H1 (cell line): ENCODE results near the gene IRF8. TPM values are rescaled to one million over a fixed set of nuclear protein-coding genes. Genes with fewer than 3 reads are reported as not detected.
A peak's percentile ranks its signal among the peaks of the same experiment; 100 is the strongest.

ENCODE experiments used
- CTCF ChIA-PET: fragments of 300-600 bp; sonication (Branson Sonifier 250); formaldehyde crosslinking; loops from one replicate; lab custom pipeline; 2021; ENCODE audit not compliant: partially characterized antibody; lab: Charles Lee
- POLR2A ChIA-PET: fragments of 300-600 bp; sonication (Branson Sonifier 250); formaldehyde crosslinking; loops from one replicate; lab custom pipeline; 2021; ENCODE audit warnings: inconsistent platforms; ENCODE audit not compliant: partially characterized antibody; lab: Charles Lee
- DNase-seq, 2 experiments: peaks; one replicate each; pipeline versions ENCODE4 v3.0.0 to v3.0.0-alpha.2; 2010 to 2022; ENCODE audit warnings: low spot score in 2 of 2, low read depth in 1 of 2, mixed read lengths in 1 of 2
- FAIRE-seq: peaks from 2 replicates; lab custom pipeline; 2011; peaks lifted over from hg19 to GRCh38; lab: Jason Lieb, UNC
- H2AFZ ChIP-seq: 2 replicates; pipeline ENCODE4 v1.8.1; 2012; ENCODE audit warnings: low read length, inconsistent platforms
- H2AK5ac ChIP-seq: 2 replicates; pipeline ENCODE4 v1.6.1; 2013; ENCODE audit warnings: low read depth, low read length
- H2BK120ac ChIP-seq: replicated peaks from 2 replicates; pipeline ENCODE3; 2013; ENCODE audit warnings: low read depth, low read length, inconsistent platforms
- H2BK12ac ChIP-seq: 2 replicates; pipeline ENCODE4 v1.6.1; 2013; ENCODE audit warnings: low read depth, low read length
- H2BK15ac ChIP-seq: 2 replicates; pipeline ENCODE4 v1.6.1; 2013; ENCODE audit warnings: low read length
- H2BK20ac ChIP-seq: 2 replicates; pipeline ENCODE4 v1.6.1; 2013; ENCODE audit warnings: low read length
- H2BK5ac ChIP-seq: 2 replicates; pipeline ENCODE4 v1.6.1; 2013; ENCODE audit warnings: low read depth, low read length
- H3K14ac ChIP-seq: 2 replicates; pipeline ENCODE4 v1.6.1; 2013; ENCODE audit warnings: inconsistent platforms; ENCODE audit not compliant: insufficient read length
- H3K18ac ChIP-seq: 2 replicates; pipeline ENCODE4 v1.6.1; 2013; ENCODE audit warnings: low read length; ENCODE audit errors: extremely low read depth
- H3K23ac ChIP-seq: 2 replicates; pipeline ENCODE4 v1.6.1; 2013; ENCODE audit warnings: inconsistent platforms; ENCODE audit not compliant: insufficient read length
- H3K23me2 ChIP-seq: 2 replicates; pipeline ENCODE4 v1.6.1; 2013; ENCODE audit warnings: low read depth, low read length
- H3K27ac ChIP-seq: 2 replicates; pipeline ENCODE4 v1.6.1; 2011; ENCODE audit warnings: low read depth, low read length, inconsistent platforms
- H3K27me3 ChIP-seq, 4 experiments: replicated peaks in 1 of 4; 1 replicate in 1 of 4; 2 replicates in 3 of 4; pipeline versions ENCODE4 v1.6.1 to v1.8.1; 2011 to 2013; ENCODE audit warnings: low read length in 3 of 4, mild to moderate bottlenecking in 3 of 4, inconsistent platforms in 2 of 4, mixed read lengths in 2 of 4, moderate library complexity in 1 of 4; ENCODE audit not compliant: control insufficient read depth in 3 of 4, insufficient read depth in 3 of 4; ENCODE audit errors: extremely low read depth in 1 of 4
- H3K36me3 ChIP-seq, 4 experiments: 2 replicates each; pipeline versions ENCODE4 v1.6.1 to v1.8.1; 2011 to 2013; ENCODE audit warnings: mild to moderate bottlenecking in 4 of 4, low read length in 3 of 4, moderate library complexity in 2 of 4, control low read depth in 1 of 4, inconsistent platforms in 1 of 4; ENCODE audit not compliant: insufficient read depth in 4 of 4, control insufficient read depth in 2 of 4
- H3K4ac ChIP-seq: replicated peaks from 2 replicates; pipeline ENCODE3; 2013; ENCODE audit warnings: low read length, low read depth, mixed read lengths, inconsistent platforms; ENCODE audit not compliant: insufficient read length
- H3K4me1 ChIP-seq, 4 experiments: replicated peaks in 1 of 4; 1 replicate in 1 of 4; 2 replicates in 3 of 4; pipeline versions ENCODE4 v1.6.1 to v1.8.1; 2011 to 2013; ENCODE audit warnings: low read length in 3 of 4, inconsistent platforms in 2 of 4, mixed read lengths in 1 of 4; ENCODE audit not compliant: insufficient read depth in 4 of 4, control insufficient read depth in 3 of 4
- H3K4me2 ChIP-seq, 2 experiments: 2 replicates each; pipeline versions ENCODE4 v1.6.1 to v1.8.1; 2011 to 2013; ENCODE audit warnings: low read depth in 2 of 2, low read length in 2 of 2, control low read depth in 1 of 2, inconsistent platforms in 1 of 2, mild to moderate bottlenecking in 1 of 2; ENCODE audit not compliant: insufficient read depth in 1 of 2
- H3K4me3 ChIP-seq, 4 experiments: fragments of 200-600, 300-600 bp in 1 of 4; sonication (generic), shearing (Covaris generic), sonication (Bioruptor Twin) in 1 of 4; 2 replicates each; pipeline versions ENCODE4 v1.5.1 to v1.8.1; 2011 to 2016; ENCODE audit warnings: low read length in 4 of 4, low read depth in 3 of 4, control low read depth in 2 of 4, inconsistent platforms in 2 of 4, mild to moderate bottlenecking in 2 of 4, mixed read lengths in 1 of 4, moderate library complexity in 1 of 4; ENCODE audit not compliant: insufficient read depth in 2 of 4; ENCODE audit errors: extremely low read depth in 1 of 4
- H3K56ac ChIP-seq: replicated peaks from 2 replicates; pipeline ENCODE3; 2013; ENCODE audit warnings: low read depth, mild to moderate bottlenecking, mixed read lengths, low read length, inconsistent platforms; ENCODE audit not compliant: insufficient read length
- H3K79me1 ChIP-seq: 2 replicates; pipeline ENCODE4 v1.6.1; 2013; ENCODE audit warnings: low read depth, low read length, control low read depth
- H3K79me2 ChIP-seq, 2 experiments: 2 replicates each; pipeline versions ENCODE4 v1.6.1 to v1.8.1; 2012 to 2013; ENCODE audit warnings: low read length in 2 of 2, mild to moderate bottlenecking in 2 of 2, inconsistent platforms in 1 of 2; ENCODE audit not compliant: insufficient read depth in 2 of 2, control insufficient read depth in 1 of 2
- H3K9ac ChIP-seq, 4 experiments: replicated peaks in 1 of 4; 1 replicate in 1 of 4; 2 replicates in 3 of 4; pipeline versions ENCODE4 v1.6.1 to v1.8.1; 2011 to 2013; ENCODE audit warnings: low read depth in 3 of 4, low read length in 3 of 4, control low read depth in 2 of 4, mild to moderate bottlenecking in 2 of 4, moderate library complexity in 2 of 4, inconsistent platforms in 1 of 4; ENCODE audit errors: extremely low read depth in 1 of 4
- H3K9me3 ChIP-seq, 2 experiments: 2 replicates each; pipeline versions ENCODE4 v1.6.1 to v1.8.1; 2012 to 2013; ENCODE audit warnings: mild to moderate bottlenecking in 2 of 2, moderate library complexity in 2 of 2, control low read depth in 1 of 2, inconsistent platforms in 1 of 2, low read depth in 1 of 2, low read length in 1 of 2, mixed read lengths in 1 of 2; ENCODE audit not compliant: insufficient read depth in 2 of 2
- H4K20me1 ChIP-seq, 2 experiments: replicated peaks in 1 of 2; 2 replicates each; pipeline versions ENCODE3 to v1.8.1; 2011 to 2013; ENCODE audit warnings: inconsistent platforms in 2 of 2, low read length in 2 of 2, mild to moderate bottlenecking in 1 of 2; ENCODE audit not compliant: insufficient read depth in 2 of 2, control insufficient read depth in 1 of 2
- H4K5ac ChIP-seq: 2 replicates; pipeline ENCODE4 v1.6.1; 2013; ENCODE audit warnings: low read length, low read depth, mixed read lengths, inconsistent platforms; ENCODE audit not compliant: insufficient read length
- H4K8ac ChIP-seq: 2 replicates; pipeline ENCODE4 v1.8.0; 2013; ENCODE audit warnings: mild to moderate bottlenecking, moderate library complexity, low read length, inconsistent platforms; ENCODE audit not compliant: insufficient read depth; ENCODE audit errors: extremely low read depth
- H4K91ac ChIP-seq: replicated peaks from 2 replicates; pipeline ENCODE3; 2013; ENCODE audit warnings: low read length, mixed read lengths, inconsistent platforms; ENCODE audit not compliant: insufficient read length
- EGR1 ChIP-seq: IDR thresholded peaks from 2 replicates; pipeline ENCODE4 v1.6.1; 2011; ENCODE audit warnings: low read depth, low read length, borderline replicate concordance
- MAFK ChIP-seq: IDR thresholded peaks from 2 replicates; pipeline ENCODE4 v1.6.1; 2012; ENCODE audit warnings: low read depth, mild to moderate bottlenecking, improper control_type of control experiment, low read length
- NANOG ChIP-seq: IDR thresholded peaks from 2 replicates; pipeline ENCODE4 v1.6.1; 2011; ENCODE audit warnings: low read length, low read depth, mild to moderate bottlenecking, inconsistent platforms; ENCODE audit not compliant: insufficient read depth, poor library complexity, severe bottlenecking
- NRF1 ChIP-seq: IDR thresholded peaks from 2 replicates; pipeline ENCODE4 v1.6.1; 2011; ENCODE audit warnings: mild to moderate bottlenecking, low read depth, low read length, improper control_type of control experiment
- SIN3A ChIP-seq, 2 experiments: IDR thresholded peaks in 1 of 2; conservative IDR thresholded peaks in 1 of 2; 2 replicates each; pipeline ENCODE4 v1.6.1; 2011 to 2012; ENCODE audit warnings: low read length in 2 of 2, improper control_type of control experiment in 1 of 2, low read depth in 1 of 2, mild to moderate bottlenecking in 1 of 2
- WGBS, 2 experiments: shearing (Covaris generic) in 1 of 2; methylation state at CpG; one replicate each; pipeline versions ENCODE4 v1.1.6 to v1.1.7; 2013 to 2015; ENCODE audit warnings: low lambda C conversion rate in 2 of 2, mixed read lengths in 2 of 2, inconsistent platforms in 1 of 2, low coverage in 1 of 2, missing lambda C conversion rate in 1 of 2; ENCODE audit not compliant: insufficient replicate concordance in 2 of 2, insufficient coverage in 1 of 2, insufficient read length in 1 of 2; ENCODE audit errors: extremely low coverage in 1 of 2, missing lambda C conversion rate in 1 of 2; 5-methylcytosine and 5-hydroxymethylcytosine counted together
- polyA plus RNA-seq, 7 experiments: library from polyadenylated mRNA; depleted of rRNA in 3 of 7; stranded (reverse) in 5 of 7; unstranded in 2 of 7; fragments of >200 nt in 5 of 7; fragments of 200-250 nt in 2 of 7; gene quantifications; 1 replicate in 5 of 7; 2 replicates in 1 of 7; 4 replicates in 1 of 7; pipeline versions ENCODE4 v1.2.1 to v1.2.3, GENCODE V29; 2011 to 2013; ENCODE audit warnings: missing spikeins in 2 of 7, mixed read lengths in 2 of 7
- total RNA-seq: library from RNA; stranded (reverse); fragmentation: NEBNext Ultra II Directional; extraction: Animal tissue kit (Norgen Biotek cat#: 25700); gene quantifications from 2 replicates; pipeline ENCODE4 v1.2.1, GENCODE V29; 2021
- TF ChIP-seq, protein P1 (sequence below): IDR thresholded peaks from 2 replicates; pipeline ENCODE4 v1.6.1; 2011; ENCODE audit warnings: low read depth, mild to moderate bottlenecking, low read length; ENCODE audit not compliant: insufficient read depth
- TF ChIP-seq, protein P2 (sequence below): IDR thresholded peaks from 2 replicates; pipeline ENCODE4 v1.6.1; 2012; ENCODE audit warnings: inconsistent platforms

IRF8 gene
- total and polyA plus RNA-seq, 2 of the 8 experiments (the other 6 are each of a cell fraction or from before 2014, with no cell fraction given) = 0.35 to 2.0 TPM

DNA sequence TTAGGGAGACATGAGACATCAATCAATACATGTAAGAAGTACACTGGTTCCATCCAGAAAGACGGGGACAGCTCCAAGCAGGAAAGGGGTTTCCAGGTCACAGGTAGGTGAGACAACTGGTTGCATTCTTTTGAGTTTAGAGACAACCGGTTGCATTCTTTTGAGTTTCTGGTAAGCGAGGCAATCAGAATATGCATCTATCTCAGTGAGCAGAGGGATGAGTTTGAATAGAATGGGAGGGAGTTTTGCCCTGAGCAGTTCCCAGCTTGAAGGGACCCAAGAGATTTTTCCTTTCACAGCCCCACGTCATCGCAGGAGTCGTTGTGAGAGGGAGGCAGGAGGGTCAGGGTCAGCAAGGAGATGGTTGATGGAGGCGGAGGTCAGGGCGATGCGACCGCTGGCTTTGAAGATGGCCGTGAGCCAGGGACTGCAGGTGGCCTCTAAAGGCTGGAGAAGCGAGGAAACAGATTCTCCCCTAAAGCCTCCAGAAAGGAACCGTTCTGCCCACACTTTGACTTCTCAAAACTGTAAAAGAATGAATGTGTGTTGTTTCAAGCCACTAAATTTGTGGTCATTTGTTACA lies 36.5 kb downstream of the IRF8 start:
- Histone ChIP-seq H4K8ac (no peak overlapping the region), H2AK5ac (no peak overlapping the region), H2BK15ac (0 out of 2 replicates have a peak overlapping the region, but pooled peaks have one; percentile 18), H3K27ac (no peak overlapping the region), H3K4me2 (no peak overlapping the region), H3K23me2 (no peaks in the 10 kb centered on the region), H3K23ac (no peak overlapping the region), H3K18ac (no peak overlapping the region), H3K14ac (no peak overlapping the region), H2BK120ac (no peak overlapping the region), H3K27me3 (no peaks in the 10 kb centered on the region; a peak in 1 of 7 replicates), H3K56ac (no peak overlapping the region), H3K79me1 (no peaks in the 10 kb centered on the region), H3K4me3 (no peak overlapping the region), H4K20me1 (no peaks in the 10 kb centered on the region), H3K9me3 (no peaks in the 10 kb centered on the region), H2BK5ac (no peak overlapping the region), H3K4me1 (no peaks in the 10 kb centered on the region), H3K9ac (no peak overlapping the region), H3K36me3 (no peaks in the 10 kb centered on the region), H4K91ac (no peak overlapping the region), H2AFZ (no peak overlapping the region), H3K79me2 (no peaks in the 10 kb centered on the region), H2BK20ac (no peak overlapping the region), H4K5ac (no peak overlapping the region), H3K4ac (no peak overlapping the region), H2BK12ac (no peak overlapping the region)
- ChIA-PET CTCF (interaction anchor here (1.3 to 1.9 kb wide), 3 partner anchors 19 to 114 kb away, joined by 3 to 8 read pairs (median 4); no protein-coding TSS in a partner anchor), POLR2A (no interaction called here)
- TF ChIP-seq NRF1 (no peak), EGR1 (no peak), SIN3A (conservative IDR thresholded peaks at IDR 0.05 in 1 of 2, IDR thresholded peaks at IDR 0.05 in 1 of 2; ENCODE audit: low read depth in 1 of 2, low read length in 2 of 2) (no peak), MAFK (no peak), NANOG (no peak)
- TF ChIP-seq, protein P1, sequence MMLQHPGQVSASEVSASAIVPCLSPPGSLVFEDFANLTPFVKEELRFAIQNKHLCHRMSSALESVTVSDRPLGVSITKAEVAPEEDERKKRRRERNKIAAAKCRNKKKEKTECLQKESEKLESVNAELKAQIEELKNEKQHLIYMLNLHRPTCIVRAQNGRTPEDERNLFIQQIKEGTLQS = no peak
- TF ChIP-seq, protein P2, sequence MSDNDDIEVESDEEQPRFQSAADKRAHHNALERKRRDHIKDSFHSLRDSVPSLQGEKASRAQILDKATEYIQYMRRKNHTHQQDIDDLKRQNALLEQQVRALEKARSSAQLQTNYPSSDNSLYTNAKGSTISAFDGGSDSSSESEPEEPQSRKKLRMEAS = no peak
- FAIRE-seq (no peak), DNase-seq (no peak)
- 91% methylated on average over 13 of the region's 13 CpGs; no CpG with 5 or more reads in 1 of the 2 experiments for WGBS, 2 experiments
